SK-MEL-5 (cell line): ENCODE measurements around the gene ENDOG. TPM values are rescaled to one million over a fixed set of nuclear protein-coding genes. Genes with fewer than 3 reads are reported as not detected.
"Not testable (repeated sequence)": the region's sequence is repeated elsewhere in the genome, so short reads cannot be mapped to it uniquely, and the experiment has no call there.

Source experiments
- DNase-seq: peaks from one replicate; pipeline ENCODE4 v3.0.0-alpha.2; 2016; ENCODE audit warnings: low read depth, low spot score
- in situ Hi-C: cut with HindIII; loops from 2 replicates; pipeline ENCODE4 v1.10.0; 2016; ENCODE audit warnings: low sequenced_read_pairs, high pct_unique_total_duplicates, low pct_unique_long_range_greater_than_20kb
- total RNA-seq: library from RNA; depleted of rRNA; stranded (reverse); fragments of >200 nt; shearing (Covaris generic); gene quantifications from 2 replicates; pipeline ENCODE4 v1.2.3, GENCODE V29; 2014

ENDOG gene
- total RNA-seq, 1 experiment from 2014 or later = 24.6 TPM

GRCh38 chr9:128792978-128793686 is 25.2 kb upstream of the ENDOG start:
- in situ Hi-C loops = no loop called here

GRCh38 chr9:128794961-128795360 is 23.3 kb upstream of the ENDOG start:
- DNase-seq, in situ Hi-C loops: not testable (repeated sequence)

More at GRCh38 chr9:128792978-128793686, 25.2 kb upstream of the ENDOG start:
- no peak for DNase-seq

- DNase-seq = no peak
- in situ Hi-C loops = no loop called here
Measured at GRCh38 chr9:128798896-128799295, 19.4 kb upstream of the ENDOG start.

GRCh38 chr9:128800061-128800460 is 18.2 kb upstream of the ENDOG start:
- in situ Hi-C loops = no loop called here
- DNase-seq = no peak

GRCh38 chr9:128802482-128802881 is 15.8 kb upstream of the ENDOG start:
- no peak for DNase-seq
- in situ Hi-C loops = no loop called here

- in situ Hi-C loops = no loop called here
- DNase-seq = no peak
Measured at GRCh38 chr9:128805661-128806060, 12.6 kb upstream of the ENDOG start.

- DNase-seq = no peak
- in situ Hi-C loops = no loop called here
Measured at GRCh38 chr9:128807827-128808226, 10.5 kb upstream of the ENDOG start.

GRCh38 chr9:128808543-128808942 is 9.8 kb upstream of the ENDOG start:
- DNase-seq = no peak
- in situ Hi-C loops = no loop called here

- in situ Hi-C loops = no loop called here
- DNase-seq = no peak
Measured at GRCh38 chr9:128809036-128809599, 9.2 kb upstream of the ENDOG start.

- no peak for DNase-seq
- in situ Hi-C loops = no loop called here
Measured at GRCh38 chr9:128809831-128810230, 8.5 kb upstream of the ENDOG start.

GRCh38 chr9:128810873-128811272 is 7.4 kb upstream of the ENDOG start:
- in situ Hi-C loops = no loop called here
- no peak for DNase-seq

- no peak for DNase-seq
- in situ Hi-C loops = no loop called here
Measured at GRCh38 chr9:128818839-128819715, 777 bp downstream of the ENDOG start.

GRCh38 chr9:128819716-128820664 is 1.7 kb downstream of the ENDOG start:
- no peak for DNase-seq
- in situ Hi-C loops = no loop called here

GRCh38 chr9:128820665-128821583 is 2.6 kb downstream of the ENDOG start:
- DNase-seq = no peak
- in situ Hi-C loops = no loop called here

GRCh38 chr9:128821584-128822406 is 3.5 kb downstream of the ENDOG start:
- no peak for DNase-seq
- in situ Hi-C loops = no loop called here
